Tongue (tissue), 2 donors: Measurements from ENCODE around the gene EVX2. TPM values are rescaled to one million over a fixed set of nuclear protein-coding genes. Genes with fewer than 3 reads are reported as not detected.
A peak's percentile ranks its signal among the peaks of the same experiment; 100 is the strongest.

Source experiments
- DNase-seq: peaks from one replicate; pipeline ENCODE4 v3.0.0-alpha.2; 2015
- total RNA-seq: library from RNA; depleted of rRNA; stranded (reverse); fragments of >200 nt; gene quantifications from one replicate; pipeline ENCODE4 v1.2.3, GENCODE V29; 2014

EVX2 gene
- total RNA-seq, 1 donor from 2014 or later = not detected

DNA sequence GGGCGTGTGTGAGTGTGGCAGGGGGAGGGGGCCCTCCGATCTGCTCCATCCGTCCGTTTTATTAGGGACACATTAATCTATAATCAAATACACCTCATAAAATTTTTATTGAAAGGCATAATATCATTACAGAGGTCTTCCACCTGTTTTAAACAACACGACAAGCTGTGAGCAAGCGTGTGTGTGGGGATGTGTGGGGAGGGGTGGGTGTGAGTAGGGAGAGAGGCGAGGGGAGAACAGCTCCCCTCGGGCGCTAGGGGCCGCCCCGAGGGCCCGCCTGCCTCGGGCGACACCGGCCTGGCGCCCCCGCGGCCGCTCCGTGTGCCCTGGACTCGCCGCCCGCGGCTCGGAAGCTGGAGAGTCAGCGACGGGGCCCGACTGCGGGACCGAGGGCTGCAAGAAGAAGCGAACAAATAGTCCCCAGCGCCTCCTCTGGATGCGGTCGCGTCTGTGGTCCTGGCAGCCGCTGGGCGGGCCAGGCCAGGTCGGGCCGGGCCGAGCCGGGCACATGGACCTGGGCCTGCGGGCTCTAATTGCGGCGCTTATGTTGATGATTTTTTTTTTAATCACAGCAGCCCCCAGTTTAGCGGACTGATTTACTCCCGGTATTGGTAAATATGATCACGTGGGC, 38.4 kb upstream of the EVX2 start:
- peak; percentile 68 for DNase-seq

DNA sequence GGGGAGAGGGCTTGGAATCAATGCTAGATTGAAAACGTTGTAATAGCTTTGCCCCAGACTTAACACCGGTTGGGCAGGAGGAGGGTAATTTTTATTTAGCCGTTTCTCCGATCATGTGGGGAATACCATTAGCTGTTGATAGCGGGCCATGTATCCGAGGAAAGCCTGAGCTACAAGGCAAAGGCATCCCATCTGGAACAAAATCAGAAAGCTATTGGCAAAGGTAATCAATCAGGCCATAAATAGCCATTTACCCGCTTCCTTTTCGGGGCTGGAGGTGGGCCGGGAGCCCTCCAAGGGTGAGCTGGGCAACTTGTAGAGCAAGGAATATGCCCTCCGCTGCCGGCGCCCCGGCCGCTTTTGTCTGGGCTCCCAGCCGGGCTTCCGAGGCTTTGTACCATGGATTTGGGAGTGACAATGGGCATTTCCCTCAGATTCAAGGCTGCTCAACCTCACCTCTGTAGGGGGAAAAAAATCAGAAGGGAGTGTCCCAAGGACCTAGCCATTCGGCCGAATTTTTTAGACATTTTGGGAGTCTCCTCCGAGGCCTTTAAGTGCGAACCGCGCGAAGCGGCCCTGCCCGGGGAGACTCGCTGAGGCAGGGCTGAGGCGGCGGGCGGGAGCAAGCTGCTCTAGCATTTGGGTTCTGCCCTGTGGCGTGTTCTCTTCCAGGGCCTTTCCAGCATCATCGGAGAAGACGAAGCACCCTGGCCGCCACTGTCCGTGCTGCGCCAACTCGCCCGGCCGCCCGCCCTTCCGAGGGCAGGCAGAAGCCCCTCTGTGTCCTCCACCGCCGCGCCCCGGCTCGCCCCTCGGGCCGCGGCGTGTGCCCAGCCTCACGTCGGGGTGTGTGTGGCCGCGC, 37.7 kb upstream of the EVX2 start:
- no peak for DNase-seq

DNA sequence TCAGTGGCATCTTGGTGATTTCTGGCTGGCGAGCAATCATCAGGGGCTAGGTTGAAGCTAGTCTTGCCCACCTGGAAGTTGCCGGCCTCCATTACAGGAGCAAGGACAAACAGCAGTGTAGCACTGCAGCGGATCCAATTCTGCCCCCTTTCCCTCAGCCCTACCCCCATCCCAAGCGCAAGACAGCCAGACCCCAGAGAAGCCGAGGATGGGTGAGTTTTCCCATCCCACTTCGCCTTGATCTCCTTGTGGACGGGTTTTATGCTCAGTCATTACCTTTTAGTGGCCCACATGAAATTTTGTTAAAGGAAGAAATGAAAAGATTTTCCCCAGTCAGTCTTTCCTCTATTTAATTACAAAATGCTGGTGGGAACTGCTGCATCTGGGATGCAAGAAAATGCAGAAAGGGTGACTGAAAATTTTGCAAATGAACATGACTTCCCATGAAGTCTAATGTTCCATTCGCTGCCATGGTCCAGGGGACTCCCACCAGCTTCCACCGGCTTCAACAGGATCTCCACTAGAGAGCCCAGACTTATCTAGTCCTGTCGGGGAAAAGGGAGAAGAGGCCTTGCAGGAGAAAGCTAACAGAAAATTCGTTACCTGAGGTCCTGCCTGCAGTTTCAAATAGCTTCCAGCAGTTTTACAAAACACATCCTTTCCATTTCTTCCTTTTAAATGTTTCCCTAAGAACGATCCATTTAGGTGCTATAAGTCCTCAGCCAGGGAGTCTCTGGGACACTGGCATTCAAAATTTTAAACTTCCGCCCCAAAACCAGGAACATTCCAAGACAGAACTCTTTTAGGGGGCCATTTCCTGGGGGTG, 36.8 kb upstream of the EVX2 start:
- DNase-seq = no peak

DNA sequence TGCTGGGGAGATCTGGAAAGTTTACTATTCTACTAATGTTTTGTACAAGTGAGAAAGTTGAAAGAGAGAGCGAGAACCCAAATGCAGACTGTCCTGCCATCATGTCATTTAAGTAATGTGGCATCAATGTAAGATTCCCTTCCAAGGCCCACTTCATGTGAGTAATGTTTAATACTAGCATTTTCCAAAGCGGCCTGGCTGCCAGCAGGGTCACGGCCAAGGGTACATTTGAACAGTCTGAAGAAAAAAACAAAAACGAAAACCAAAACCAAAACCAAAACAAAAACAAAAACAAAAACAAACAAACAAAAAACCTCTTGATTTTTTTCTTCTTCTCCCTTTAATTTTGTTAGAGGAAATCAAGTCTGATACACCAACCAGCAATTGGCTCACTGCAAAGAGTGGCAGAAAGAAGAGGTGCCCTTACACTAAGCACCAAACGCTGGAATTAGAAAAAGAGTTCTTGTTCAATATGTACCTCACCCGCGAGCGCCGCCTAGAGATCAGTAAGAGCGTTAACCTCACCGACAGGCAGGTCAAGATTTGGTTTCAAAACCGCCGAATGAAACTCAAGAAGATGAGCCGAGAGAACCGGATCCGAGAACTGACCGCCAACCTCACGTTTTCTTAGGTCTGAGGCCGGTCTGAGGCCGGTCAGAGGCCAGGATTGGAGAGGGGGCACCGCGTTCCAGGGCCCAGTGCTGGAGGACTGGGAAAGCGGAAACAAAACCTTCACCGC, 35.0 kb upstream of the EVX2 start:
- DNase-seq = peak; percentile 57

- DNase-seq = no peak
Measured at GRCh38 chr2:176117823-176118371, 34.1 kb upstream of the EVX2 start.

- DNase-seq = no peak
Measured at GRCh38 chr2:176117162-176117822, 33.5 kb upstream of the EVX2 start.

DNA sequence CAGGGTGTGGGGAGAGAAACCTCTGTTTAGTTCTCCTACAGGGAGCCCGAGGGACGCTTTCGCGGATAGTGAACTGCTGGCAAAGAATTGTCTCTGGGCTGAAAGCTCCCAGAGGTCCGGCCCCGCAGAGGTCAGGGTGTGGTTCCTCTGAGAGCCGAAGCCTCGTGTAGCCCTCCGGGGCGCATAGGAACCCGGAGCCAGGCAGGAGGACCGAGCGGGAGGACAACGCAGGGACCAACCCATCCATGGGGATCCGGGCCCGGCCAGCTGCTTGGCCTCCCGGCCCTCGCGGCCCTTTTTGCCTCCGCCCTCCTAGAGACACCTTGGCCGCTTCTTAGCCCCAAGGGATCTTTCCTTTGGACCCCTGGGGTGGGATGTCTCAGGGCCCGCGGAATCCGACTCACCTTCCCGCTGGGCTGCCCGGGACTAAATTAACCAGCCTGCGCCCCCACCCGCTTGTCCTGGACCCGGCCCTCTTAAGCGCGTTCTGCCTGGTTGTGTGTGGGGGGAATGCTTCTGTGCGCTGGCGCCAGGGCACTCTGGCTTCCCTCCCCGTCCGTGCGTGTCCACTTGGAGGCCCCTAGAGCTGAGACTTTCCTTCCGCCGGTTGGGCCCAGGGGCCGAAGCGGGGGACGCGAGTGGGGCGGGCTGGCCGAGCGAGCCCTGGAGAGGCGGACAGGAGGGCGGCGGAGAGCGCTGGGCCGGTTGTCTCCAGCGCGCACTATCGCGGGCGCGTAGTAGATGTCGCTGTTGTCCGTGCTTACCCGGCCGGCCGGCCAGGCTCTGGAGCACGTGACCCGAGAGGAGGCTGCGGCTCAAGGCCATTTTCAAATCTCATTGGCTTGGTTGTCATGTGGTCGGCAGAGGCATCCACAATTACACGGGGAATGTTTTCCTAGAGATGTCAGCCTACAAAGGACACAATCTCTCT, 32.4 kb upstream of the EVX2 start, which contains the start of gene HOXD10:
Gene HOXD10 (plus strand): TSS at position 896 of the 931 bp plus-strand sequence. CDS start 56 bp downstream, outside the sequence.
- no peak for DNase-seq

DNA sequence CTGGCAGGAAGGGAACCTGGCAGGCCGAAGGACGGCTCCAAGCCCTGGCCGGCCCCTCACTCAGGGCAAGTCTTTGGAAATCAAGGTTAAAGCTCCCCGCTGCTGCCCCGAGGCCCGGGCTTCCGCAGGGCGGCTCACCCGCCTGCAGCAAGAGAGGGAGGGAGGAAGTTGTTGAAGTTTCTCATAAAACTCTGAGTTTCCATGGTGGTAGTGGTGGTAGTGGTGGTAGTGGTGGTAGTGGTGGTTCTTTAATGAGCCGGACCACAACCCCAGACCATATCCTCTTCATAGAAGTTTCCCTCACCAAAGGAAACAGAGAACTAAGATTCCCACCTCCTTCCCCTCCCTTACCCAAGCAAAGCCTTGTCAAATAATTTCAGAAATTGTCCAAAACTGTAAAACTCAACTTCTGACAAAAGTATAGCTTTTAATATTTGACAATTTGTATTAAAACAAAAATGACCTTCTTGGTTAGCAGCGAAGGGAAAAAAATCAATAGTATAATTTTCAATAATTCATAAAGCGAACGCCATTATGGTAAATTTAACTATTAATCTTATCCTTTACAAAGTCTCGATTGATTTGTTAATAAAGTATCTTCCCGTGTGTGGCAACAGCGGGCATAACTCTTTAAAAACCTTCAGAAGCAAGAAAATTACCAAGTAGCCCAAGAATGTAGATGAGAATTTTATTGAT, 31.3 kb upstream of the EVX2 start:
- DNase-seq = no peak

GRCh38 chr2:176114120-176114929, 30.6 kb upstream of the EVX2 start:
- DNase-seq = no peak

DNA sequence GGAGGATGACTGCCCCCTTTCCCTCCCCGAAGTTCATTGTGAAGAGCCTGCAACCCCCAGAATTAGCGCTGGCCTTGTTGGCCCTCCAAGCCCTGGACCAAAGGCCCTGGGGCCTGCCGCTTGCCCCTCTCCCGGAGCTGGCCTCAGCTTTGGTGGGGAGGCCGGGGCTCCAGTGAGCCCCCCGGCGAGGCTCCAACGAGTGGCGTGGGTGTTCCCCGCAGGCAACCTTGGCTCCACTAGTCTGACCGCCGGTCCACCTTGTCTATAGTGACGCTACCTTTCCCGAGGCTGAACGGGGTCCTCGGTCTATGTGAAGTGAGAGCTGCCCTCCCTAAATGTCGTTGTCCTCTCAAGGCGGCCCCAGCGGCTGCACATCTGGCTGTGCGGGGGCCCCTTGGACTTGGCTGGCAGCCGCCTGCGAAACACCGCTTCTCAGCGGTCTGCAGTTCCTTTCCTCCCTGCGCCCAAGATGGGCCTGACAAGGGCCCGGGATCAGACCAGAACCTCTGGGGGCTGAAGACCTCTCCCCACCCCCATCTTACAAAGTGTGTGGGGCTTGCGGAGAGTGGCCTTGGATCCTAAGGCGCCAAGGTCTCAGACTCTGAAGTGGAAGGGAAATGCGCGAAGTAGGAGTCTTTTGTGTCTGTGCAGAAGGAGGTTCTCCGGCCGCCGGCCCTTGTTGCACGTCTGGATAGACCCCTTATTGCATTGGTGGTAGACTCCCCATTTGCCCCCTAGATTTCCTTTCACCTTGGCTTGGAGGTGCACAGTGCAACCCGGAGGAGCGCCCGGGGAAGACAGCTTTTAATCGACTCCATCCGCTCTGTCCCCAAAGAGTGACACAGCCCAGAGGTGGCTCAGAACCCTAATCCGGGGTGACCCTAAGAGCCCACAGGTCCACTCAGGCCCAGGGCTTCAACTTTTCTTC, 28.9 kb upstream of the EVX2 start:
- no peak for DNase-seq

DNA sequence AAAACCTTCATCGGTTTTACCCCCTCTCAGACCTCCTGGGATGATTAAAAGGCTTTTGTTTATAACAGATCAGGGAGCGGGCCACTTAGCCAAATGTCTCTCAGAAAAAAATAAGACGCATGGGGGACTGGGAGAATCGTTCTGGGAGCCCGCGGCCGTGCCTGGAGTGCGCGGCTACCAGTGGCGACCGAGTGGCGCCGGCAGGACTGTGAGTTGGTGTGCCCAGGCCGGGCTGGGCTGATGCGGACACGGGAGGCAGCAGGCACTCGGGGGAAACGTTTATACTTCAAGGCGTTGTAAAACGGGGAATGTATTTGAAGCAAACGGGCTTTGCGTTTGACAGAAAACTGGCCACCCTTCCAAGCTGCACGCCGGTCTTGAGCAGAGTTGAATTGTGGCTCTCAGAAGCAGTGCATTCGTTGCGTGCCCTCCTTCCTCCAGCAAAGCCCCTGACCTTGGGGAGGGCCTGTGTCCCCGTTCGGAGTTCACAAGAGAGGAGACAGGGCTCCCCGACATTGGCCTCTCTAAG, 28.1 kb upstream of the EVX2 start:
- DNase-seq = no peak

DNA sequence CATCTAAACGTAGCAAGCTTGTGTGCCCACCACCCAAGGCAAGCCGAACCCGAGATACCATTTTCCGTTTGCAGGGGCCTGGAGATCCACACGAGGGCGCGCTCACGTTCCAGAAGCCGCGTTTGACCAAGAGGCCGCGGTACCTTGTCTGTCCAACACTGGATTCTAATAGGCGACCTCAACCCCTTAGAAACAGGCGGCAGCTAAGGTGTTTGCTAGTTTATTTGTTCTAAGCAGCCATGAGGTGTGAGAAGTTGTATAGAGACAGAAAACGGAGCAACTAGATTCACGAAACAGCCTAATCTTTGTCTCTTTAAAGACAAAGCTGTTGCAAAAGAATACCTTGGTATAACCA, 27.5 kb upstream of the EVX2 start:
- DNase-seq = peak; percentile 84

DNA sequence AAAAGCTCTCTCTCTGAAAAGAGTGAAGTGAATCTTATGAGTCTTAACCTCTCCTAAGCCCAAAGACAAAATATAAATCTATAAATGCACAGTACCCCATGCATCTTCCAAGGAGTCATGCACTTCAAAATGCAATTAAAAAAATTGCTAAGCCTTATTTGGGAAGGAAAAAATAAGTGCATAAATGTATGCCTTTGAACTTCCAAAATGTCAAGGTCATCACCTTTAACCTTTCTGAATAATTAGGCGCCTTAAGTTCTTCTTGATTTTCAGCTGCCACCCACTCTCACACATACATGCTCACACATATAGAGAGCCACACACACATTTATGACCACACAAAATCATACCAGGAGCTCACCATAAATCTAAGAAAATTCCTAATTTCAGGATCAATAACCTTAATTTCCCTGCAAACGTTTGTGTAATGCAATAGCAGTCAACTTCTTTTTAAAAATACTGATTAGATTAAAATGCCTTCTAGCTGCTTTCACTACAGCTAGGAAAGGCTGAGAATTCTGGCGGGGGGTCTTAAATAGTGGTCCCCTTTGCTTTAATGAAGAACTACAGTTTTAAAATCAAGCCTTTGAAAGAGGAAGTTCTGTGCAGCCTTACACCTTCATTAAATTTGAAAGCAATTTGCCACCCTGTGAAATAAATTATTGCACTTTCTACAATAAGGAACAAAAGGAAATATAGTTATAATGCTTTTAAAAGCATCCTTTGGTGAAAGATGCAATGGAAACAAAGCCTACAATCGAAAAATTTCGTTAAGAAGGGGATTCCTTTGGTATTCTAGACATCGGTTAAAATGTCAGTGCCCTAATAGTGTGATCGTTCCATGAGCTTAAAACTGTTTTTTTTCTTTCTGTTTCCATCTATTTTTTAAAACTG, 26.9 kb upstream of the EVX2 start:
- no peak for DNase-seq

DNA sequence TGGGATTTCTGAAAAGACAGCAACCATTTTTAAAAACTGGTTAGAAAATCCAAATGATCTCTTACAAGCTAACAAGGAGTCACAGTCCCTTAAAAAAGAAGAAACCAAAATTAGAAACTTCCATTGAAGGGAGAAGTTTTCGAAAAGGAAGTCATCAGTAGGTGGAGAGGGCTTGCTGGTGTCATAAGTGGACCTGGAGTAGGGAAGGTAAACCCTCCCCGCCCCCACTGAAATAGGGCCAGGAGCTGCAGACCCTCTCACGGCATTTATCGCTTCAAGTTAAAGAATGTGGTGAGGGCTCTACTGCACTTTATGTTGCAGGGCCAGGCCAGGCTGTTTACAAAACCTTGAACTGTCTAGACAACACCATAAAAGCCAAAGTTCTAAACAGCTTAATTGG, 26.2 kb upstream of the EVX2 start:
- DNase-seq = no peak

DNA sequence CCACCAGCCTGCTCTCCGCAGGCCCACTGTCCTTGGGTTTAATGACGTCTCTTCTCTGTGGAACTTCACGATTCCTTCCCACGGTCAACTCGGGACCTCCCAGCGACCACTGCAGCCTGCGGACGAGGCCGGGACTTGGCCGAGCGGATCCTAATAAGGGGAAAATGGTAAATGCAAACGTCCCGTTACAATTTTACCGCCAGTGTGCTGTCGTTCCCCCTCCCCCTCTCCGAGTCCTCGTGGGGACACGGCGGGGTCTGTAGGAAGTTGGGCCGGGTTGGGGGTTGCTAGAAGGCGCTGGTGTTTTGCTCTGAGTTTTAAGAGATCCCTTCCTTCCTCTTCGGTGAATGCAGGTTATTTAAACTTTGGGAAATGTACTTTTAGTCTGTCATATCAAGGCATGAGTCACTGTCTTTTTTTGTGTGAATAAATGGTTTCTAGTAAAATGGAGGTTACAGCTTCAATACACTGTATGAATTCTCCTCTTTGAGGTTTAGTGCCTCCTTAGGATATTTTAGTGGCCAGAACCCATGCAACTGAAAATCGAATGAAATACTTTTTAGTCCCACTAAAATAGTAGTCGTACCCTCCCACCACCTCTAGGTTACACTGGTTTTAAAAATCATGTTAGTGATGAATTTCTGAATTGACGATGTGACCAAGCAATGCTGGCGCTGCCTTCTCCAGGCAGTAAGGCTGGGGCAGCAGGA, 25.6 kb upstream of the EVX2 start:
- no peak for DNase-seq
